GM12892 (cell line): ENCODE results near the gene EPDR1.

Source experiments
- POLR2A ChIP-seq: IDR thresholded peaks from 2 replicates; pipeline ENCODE4 v1.6.1; 2011; ENCODE audit warnings: low read depth, low read length, control low read depth
- POLR2AphosphoS5 ChIP-seq: IDR thresholded peaks from 2 replicates; pipeline ENCODE4 v1.6.1; 2011; ENCODE audit warnings: low read depth, low read length, control low read depth
- TAF1 ChIP-seq: IDR thresholded peaks from 2 replicates; pipeline ENCODE4 v1.6.1; 2011; ENCODE audit warnings: low read depth, mild to moderate bottlenecking, control low read depth, low read length, borderline replicate concordance

DNA sequence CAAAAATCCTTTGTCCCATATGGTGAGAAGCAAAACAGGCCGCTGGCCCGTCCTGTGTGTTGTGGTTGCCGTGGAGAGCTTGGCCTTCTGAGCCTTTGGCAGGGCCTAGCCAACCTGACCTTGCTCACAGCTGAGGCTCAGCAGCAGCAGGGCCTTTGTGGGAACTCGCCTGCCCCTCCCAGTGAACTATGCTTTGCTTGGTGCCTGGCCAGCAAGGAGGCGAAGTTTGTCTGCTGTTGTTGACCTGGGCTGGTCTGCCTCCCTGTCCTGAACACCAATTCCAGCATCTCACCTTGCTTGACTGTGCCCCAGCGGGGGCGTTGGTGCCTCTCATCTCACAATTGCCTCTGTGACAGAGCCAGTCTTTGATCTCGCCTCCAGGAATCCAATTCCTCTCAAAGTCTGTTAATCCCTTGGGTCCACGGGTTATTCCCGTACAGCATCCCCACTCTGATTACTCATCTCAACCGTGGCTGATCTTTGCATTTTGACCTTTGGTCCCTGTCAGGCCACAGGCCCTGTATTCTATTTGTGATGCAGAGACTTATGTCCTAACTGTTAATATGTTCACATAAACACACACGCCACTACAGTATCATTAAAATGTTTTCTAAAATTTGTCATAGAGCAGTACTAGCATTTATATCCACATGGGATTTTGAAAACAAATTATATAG is 22.6 kb downstream of the EPDR1 start:
- TF ChIP-seq POLR2A (no peak), POLR2AphosphoS5 (no peak), TAF1 (no peak)
